GM19438 (cell line): ENCODE results near the gene UBE2Q2.
A peak's percentile ranks its signal among the peaks of the same experiment; 100 is the strongest.
"Not testable (repeated sequence)": the region's sequence is repeated elsewhere in the genome, so short reads cannot be mapped to it uniquely, and the experiment has no call there.

Experiments
- ATAC-seq: cut with Tn5 transposase; IDR thresholded peaks from one replicate; pipeline ENCODE4 v1.9.1; 2021; ENCODE audit warnings: low read depth; ENCODE audit not compliant: unreplicated experiment

UBE2Q2 gene

GRCh38 chr15:75842722-75843677 lies at the start of gene UBE2Q2:
Gene UBE2Q2 (plus strand): TSS chr15:75843447. CDS start chr15:75843667, 220 bp downstream.
- ATAC-seq: peak; percentile 50

- no peak for ATAC-seq
Measured at GRCh38 chr15:75796321-75796720, 46.9 kb upstream of the UBE2Q2 start.

GRCh38 chr15:75797146-75797545 lies 46.1 kb upstream of the UBE2Q2 start:
- not testable (repeated sequence) for ATAC-seq

GRCh38 chr15:75799190-75799589 lies 44.1 kb upstream of the UBE2Q2 start:
- ATAC-seq: no peak

- ATAC-seq: not testable (repeated sequence)
Measured at GRCh38 chr15:75800409-75800808, 42.8 kb upstream of the UBE2Q2 start.

GRCh38 chr15:75801859-75802593 lies 41.2 kb upstream of the UBE2Q2 start:
- no peak for ATAC-seq

GRCh38 chr15:75807486-75807885 lies 35.8 kb upstream of the UBE2Q2 start:
- not testable (repeated sequence) for ATAC-seq

- not testable (repeated sequence) for ATAC-seq
Measured at GRCh38 chr15:75808009-75808408, 35.2 kb upstream of the UBE2Q2 start.

GRCh38 chr15:75808563-75808962 lies 34.7 kb upstream of the UBE2Q2 start:
- ATAC-seq: no peak

- ATAC-seq: no peak
Measured at GRCh38 chr15:75809986-75810750, 33.1 kb upstream of the UBE2Q2 start.

GRCh38 chr15:75810874-75811498 lies 32.3 kb upstream of the UBE2Q2 start:
- no peak for ATAC-seq

GRCh38 chr15:75811626-75812025 lies 31.6 kb upstream of the UBE2Q2 start:
- no peak for ATAC-seq

- no peak for ATAC-seq
Measured at GRCh38 chr15:75814794-75815193, 28.5 kb upstream of the UBE2Q2 start.

GRCh38 chr15:75815811-75816719 lies 27.2 kb upstream of the UBE2Q2 start:
- ATAC-seq: no peak

GRCh38 chr15:75817138-75817935 lies 25.9 kb upstream of the UBE2Q2 start:
- ATAC-seq: no peak

- no peak for ATAC-seq
Measured at GRCh38 chr15:75820206-75820605, 23.0 kb upstream of the UBE2Q2 start.

GRCh38 chr15:75821786-75822345 lies 21.4 kb upstream of the UBE2Q2 start:
- ATAC-seq: no peak

GRCh38 chr15:75822685-75823278 lies 20.5 kb upstream of the UBE2Q2 start:
- ATAC-seq: no peak
